Endodermal cell (in vitro differentiated cells): ENCODE results near the gene TATDN3. TPM values are rescaled to one million over a fixed set of nuclear protein-coding genes. Genes with fewer than 3 reads are reported as not detected.

Experiments
- DNase-seq: peaks from one replicate; pipeline ENCODE4 v3.0.0-alpha.2; 2017
- H3K27ac ChIP-seq: 2 replicates; pipeline ENCODE4 v1.5.1; 2013; ENCODE audit warnings: mild to moderate bottlenecking, low read depth, low read length, moderate library complexity
- H3K27me3 ChIP-seq: 2 replicates; pipeline ENCODE4 v1.6.1; 2013; ENCODE audit warnings: mild to moderate bottlenecking, low read length, moderate library complexity; ENCODE audit not compliant: insufficient read depth, control insufficient read depth, poor library complexity, severe bottlenecking
- H3K36me3 ChIP-seq: 2 replicates; pipeline ENCODE4 v1.7.0; 2013; ENCODE audit warnings: mild to moderate bottlenecking, low read length, moderate library complexity; ENCODE audit not compliant: control insufficient read depth, insufficient read depth
- H3K4me1 ChIP-seq: one replicate; pipeline ENCODE4 v1.7.0; 2013; ENCODE audit warnings: low read length; ENCODE audit not compliant: control insufficient read depth, insufficient read depth
- H3K4me3 ChIP-seq: 2 replicates; pipeline ENCODE4 v1.5.1; 2013; ENCODE audit warnings: mild to moderate bottlenecking, low read length, moderate library complexity
- H3K9ac ChIP-seq: 2 replicates; pipeline ENCODE4 v1.6.1; 2013; ENCODE audit warnings: mild to moderate bottlenecking, low read length, moderate library complexity; ENCODE audit not compliant: poor library complexity, severe bottlenecking; ENCODE audit errors: extremely low read depth
- H3K9me3 ChIP-seq: 2 replicates; pipeline ENCODE4 v1.6.1; 2013; ENCODE audit warnings: mild to moderate bottlenecking, low read length, moderate library complexity; ENCODE audit not compliant: control insufficient read depth
- H3K27ac Mint-ChIP-seq: 2 replicates; pipeline ENCODE4 v1.8.0; 2020; ENCODE audit warnings: mixed read lengths
- H3K27me3 Mint-ChIP-seq: 2 replicates; pipeline ENCODE4 v1.8.0; 2021; ENCODE audit warnings: mild to moderate bottlenecking, mixed read lengths; ENCODE audit not compliant: insufficient read depth
- H3K36me3 Mint-ChIP-seq: 2 replicates; pipeline ENCODE4 v1.8.0; 2020; ENCODE audit warnings: low read depth, mixed read lengths
- H3K4me1 Mint-ChIP-seq: 2 replicates; pipeline ENCODE4 v1.8.0; 2020; ENCODE audit warnings: mixed read lengths
- H3K4me3 Mint-ChIP-seq: 2 replicates; pipeline ENCODE4 v1.8.0; 2020; ENCODE audit warnings: mild to moderate bottlenecking, moderate library complexity, mixed read lengths
- H3K9me3 Mint-ChIP-seq: 2 replicates; pipeline ENCODE4 v1.8.0; 2020; ENCODE audit warnings: mild to moderate bottlenecking, mixed read lengths
- CTCF ChIP-seq: fragments of 200-600 bp; sonication (generic); conservative IDR thresholded peaks from 2 replicates; pipeline ENCODE4 v1.5.0; 2021; ENCODE audit warnings: antibody characterized with exemption, mild to moderate bottlenecking
- WGBS, 2 experiments: methylation state at CpG; one replicate each; pipeline versions ENCODE4 v1.1.5 to v1.1.7; 2013; ENCODE audit warnings: missing lambda C conversion rate in 2 of 2, mixed read lengths in 1 of 2; ENCODE audit not compliant: insufficient coverage in 1 of 2, insufficient read length in 1 of 2; 5-methylcytosine and 5-hydroxymethylcytosine counted together
- total RNA-seq, 2 donors: library from RNA; stranded (reverse); fragmentation: NEBNext Ultra II Directional in 1 of 2; extraction: Animal tissue kit (Norgen Biotek cat#: 25700) in 1 of 2; gene quantifications; 2 replicates in 1 of 2; 3 replicates in 1 of 2; pipeline ENCODE4 v1.2.1, GENCODE V29; 2021

The TATDN3 gene
- total RNA-seq, 2 donors from 2014 or later, result 14.9 to 26.3 TPM

- no peaks in the 10 kb centered on the region for H3K4me1 Mint-ChIP-seq
- H3K9me3 ChIP-seq, result peaks cover 27% of the 10 kb centered on the region
- H3K4me1 ChIP-seq, result no peaks in the 10 kb centered on the region
- no peak overlapping the region for H3K4me3 Mint-ChIP-seq
- H3K27ac ChIP-seq, result no peak overlapping the region
- H3K36me3 ChIP-seq, result peaks cover 75% of the 10 kb centered on the region
- no peaks in the 10 kb centered on the region for H3K27me3 ChIP-seq
- TF ChIP-seq CTCF, result no peak
- 97 to 99% methylated on average over 3 of the region's 3 CpGs for WGBS, 2 experiments
- H3K9ac ChIP-seq, result no peak overlapping the region
- H3K4me3 ChIP-seq, result peak overlapping the region; percentile 10
- H3K27ac Mint-ChIP-seq, result no peak overlapping the region
- H3K36me3 Mint-ChIP-seq, result peaks cover 62% of the 10 kb centered on the region
- peaks cover 19% of the 10 kb centered on the region for H3K9me3 Mint-ChIP-seq
- no peaks in the 10 kb centered on the region for H3K27me3 Mint-ChIP-seq
- DNase-seq, result no peak
Observed at GRCh38 chr1:212780759-212781158, 10.9 kb upstream of the TATDN3 start.

- H3K4me1 ChIP-seq, result no peaks in the 10 kb centered on the region
- peak overlapping the region; percentile 10 for H3K4me3 ChIP-seq
- peaks cover 65% of the 10 kb centered on the region for H3K36me3 Mint-ChIP-seq
- no peaks in the 10 kb centered on the region for H3K4me1 Mint-ChIP-seq
- WGBS, 2 experiments, result 80% methylated on average over 1 of the region's 2 CpGs; no CpG with 5 or more reads in 1 of the 2 experiments
- H3K9me3 Mint-ChIP-seq, result peaks cover 19% of the 10 kb centered on the region
- H3K27me3 Mint-ChIP-seq, result no peaks in the 10 kb centered on the region
- H3K27ac ChIP-seq, result no peak overlapping the region
- no peaks in the 10 kb centered on the region for H3K27me3 ChIP-seq
- no peak overlapping the region for H3K9ac ChIP-seq
- no peak overlapping the region for H3K27ac Mint-ChIP-seq
- H3K36me3 ChIP-seq, result peaks cover 77% of the 10 kb centered on the region
- H3K4me3 Mint-ChIP-seq, result no peak overlapping the region
- DNase-seq, result no peak
- peaks cover 27% of the 10 kb centered on the region for H3K9me3 ChIP-seq
- TF ChIP-seq CTCF, result no peak
Observed at GRCh38 chr1:212781225-212781624, 10.5 kb upstream of the TATDN3 start.

- no peaks in the 10 kb centered on the region for H3K27me3 Mint-ChIP-seq
- peaks cover 16% of the 10 kb centered on the region for H3K9me3 Mint-ChIP-seq
- no peak overlapping the region for H3K27ac Mint-ChIP-seq
- no peaks in the 10 kb centered on the region for H3K4me1 Mint-ChIP-seq
- peaks cover 79% of the 10 kb centered on the region for H3K36me3 ChIP-seq
- H3K9me3 ChIP-seq, result peaks cover 20% of the 10 kb centered on the region
- no peak overlapping the region for H3K4me3 ChIP-seq
- peak; percentile 80 for TF ChIP-seq CTCF
- 96 to 100% methylated on average over 2 of the region's 3 CpGs for WGBS, 2 experiments
- no peaks in the 10 kb centered on the region for H3K27me3 ChIP-seq
- no peaks in the 10 kb centered on the region for H3K4me1 ChIP-seq
- no peak overlapping the region for H3K4me3 Mint-ChIP-seq
- H3K27ac ChIP-seq, result no peak overlapping the region
- DNase-seq, result no peak
- H3K36me3 Mint-ChIP-seq, result peaks cover 63% of the 10 kb centered on the region
- no peak overlapping the region for H3K9ac ChIP-seq
Observed at GRCh38 chr1:212782422-212783154, 9.1 kb upstream of the TATDN3 start.
